HG02759 (cell line): ENCODE measurements around the gene NRGN.
A peak's percentile ranks its signal among the peaks of the same experiment; 100 is the strongest.

Source experiments
- ATAC-seq: cut with Tn5 transposase; IDR thresholded peaks from one replicate; pipeline ENCODE4 v1.9.1; 2021; ENCODE audit warnings: mild to moderate bottlenecking, moderate library complexity; ENCODE audit not compliant: unreplicated experiment

Gene NRGN

GRCh38 chr11:124779568-124779967 lies 39.8 kb downstream of the NRGN start:
- ATAC-seq: no peak

GRCh38 chr11:124783002-124783401 lies 43.3 kb downstream of the NRGN start:
- ATAC-seq: no peak

GRCh38 chr11:124784051-124784450 lies 44.3 kb downstream of the NRGN start:
- no peak for ATAC-seq

GRCh38 chr11:124788521-124788920 lies 48.8 kb downstream of the NRGN start:
- ATAC-seq: no peak

GRCh38 chr11:124791626-124792341 lies 52.0 kb downstream of the NRGN start:
- ATAC-seq: peak; percentile 71

- ATAC-seq: peak; percentile 48
Measured at GRCh38 chr11:124793466-124794278, 53.9 kb downstream of the NRGN start.

GRCh38 chr11:124796312-124796711 lies 56.6 kb downstream of the NRGN start:
- ATAC-seq: no peak
